ENCODE results near the gene DIDO1.

DIDO1 gene

DNA sequence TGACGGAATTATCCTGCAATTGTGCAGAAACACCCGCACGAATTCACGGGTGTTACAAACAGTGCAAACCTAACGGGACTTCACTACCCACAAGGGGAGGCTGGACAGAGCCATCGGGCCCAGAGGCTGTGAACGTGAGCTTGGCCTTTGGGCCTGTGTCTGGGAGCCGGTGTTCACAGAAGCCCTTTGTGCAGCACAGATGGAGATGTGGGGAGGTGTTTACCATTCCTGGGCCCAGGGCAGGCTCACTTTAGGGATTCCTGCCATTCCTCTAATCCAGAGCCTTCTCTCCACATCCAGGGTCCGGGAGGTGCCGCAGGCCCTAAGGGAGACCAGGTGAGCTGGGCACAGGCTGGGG lies 94.5 kb downstream of the DIDO1 start:
- H3K36me3 ChIP-seq (ENCODE audit: control insufficient read depth, insufficient read depth, low read length): no peaks in the 10 kb centered on the region
- H3K9ac ChIP-seq: no peak overlapping the region
- TF ChIP-seq, protein P1, sequence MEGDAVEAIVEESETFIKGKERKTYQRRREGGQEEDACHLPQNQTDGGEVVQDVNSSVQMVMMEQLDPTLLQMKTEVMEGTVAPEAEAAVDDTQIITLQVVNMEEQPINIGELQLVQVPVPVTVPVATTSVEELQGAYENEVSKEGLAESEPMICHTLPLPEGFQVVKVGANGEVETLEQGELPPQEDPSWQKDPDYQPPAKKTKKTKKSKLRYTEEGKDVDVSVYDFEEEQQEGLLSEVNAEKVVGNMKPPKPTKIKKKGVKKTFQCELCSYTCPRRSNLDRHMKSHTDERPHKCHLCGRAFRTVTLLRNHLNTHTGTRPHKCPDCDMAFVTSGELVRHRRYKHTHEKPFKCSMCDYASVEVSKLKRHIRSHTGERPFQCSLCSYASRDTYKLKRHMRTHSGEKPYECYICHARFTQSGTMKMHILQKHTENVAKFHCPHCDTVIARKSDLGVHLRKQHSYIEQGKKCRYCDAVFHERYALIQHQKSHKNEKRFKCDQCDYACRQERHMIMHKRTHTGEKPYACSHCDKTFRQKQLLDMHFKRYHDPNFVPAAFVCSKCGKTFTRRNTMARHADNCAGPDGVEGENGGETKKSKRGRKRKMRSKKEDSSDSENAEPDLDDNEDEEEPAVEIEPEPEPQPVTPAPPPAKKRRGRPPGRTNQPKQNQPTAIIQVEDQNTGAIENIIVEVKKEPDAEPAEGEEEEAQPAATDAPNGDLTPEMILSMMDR (IDR thresholded peaks at IDR 0.05): no peak
- no peaks in the 10 kb centered on the region for H3K9me3 ChIP-seq (ENCODE audit: control insufficient read depth, low read length)
- H3K27ac ChIP-seq: no peak overlapping the region
- H3K4me3 ChIP-seq (ENCODE audit: low read depth, low read length): no peak overlapping the region
- no peaks in the 10 kb centered on the region for H3K79me2 ChIP-seq
- no peaks in the 10 kb centered on the region for H3K4me1 ChIP-seq
- H3K27me3 ChIP-seq (ENCODE audit: control insufficient read depth, insufficient read depth, low read length): no peaks in the 10 kb centered on the region
- no peak overlapping the region for H3K4me2 ChIP-seq (ENCODE audit: low read length)
- H2AFZ ChIP-seq: no peak overlapping the region

DNA sequence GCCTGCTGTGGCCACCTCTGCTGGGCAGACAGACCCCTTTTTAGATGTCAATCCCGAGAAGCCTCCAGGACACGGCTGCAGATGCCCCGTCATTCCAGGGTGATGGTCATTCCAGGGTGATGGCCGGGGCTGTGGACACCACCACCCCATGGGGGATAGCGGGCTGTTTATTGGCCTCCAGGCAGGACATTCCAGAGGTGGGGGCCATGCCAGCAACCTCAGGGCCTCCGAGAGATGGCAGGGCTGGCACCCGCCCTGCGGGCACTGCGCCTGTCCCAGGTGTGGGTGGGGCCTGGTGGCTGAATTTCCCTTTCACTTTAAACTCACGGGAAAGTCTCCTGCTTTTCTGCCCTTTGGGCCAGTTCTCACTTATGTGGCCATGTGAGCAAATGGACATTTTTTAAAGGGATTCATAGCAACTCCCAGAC lies 94.9 kb downstream of the DIDO1 start:
- H3K27ac ChIP-seq: no peak overlapping the region

DNA sequence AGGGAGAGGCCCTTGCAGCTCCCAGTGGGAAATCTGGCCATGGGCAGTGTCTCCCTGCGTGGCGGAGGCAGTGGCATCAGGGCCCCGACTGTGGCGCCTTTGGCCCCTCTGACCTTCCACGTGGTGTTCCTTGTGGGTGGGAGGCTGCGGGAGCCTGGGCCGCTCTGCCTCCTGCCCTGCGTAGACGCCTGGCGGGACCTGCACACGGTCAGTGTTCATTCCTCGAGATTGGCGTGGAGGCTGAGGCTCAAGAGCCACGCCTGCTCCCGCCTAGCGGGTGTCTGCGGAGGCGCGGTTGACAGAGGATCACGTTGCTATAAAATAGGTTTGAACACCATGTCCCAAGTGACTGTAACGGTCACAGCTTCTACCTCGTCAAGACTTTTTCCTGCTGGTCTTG lies 95.5 kb downstream of the DIDO1 start:
- no peak overlapping the region for H3K27ac ChIP-seq

More for the DNA sequence above, 94.9 kb downstream of the DIDO1 start:
- TF ChIP-seq, protein P1 (IDR thresholded peaks at IDR 0.05): no peak
- H3K4me2 ChIP-seq (ENCODE audit: low read length): no peak overlapping the region
- H3K79me2 ChIP-seq: no peaks in the 10 kb centered on the region
- H3K4me1 ChIP-seq: no peaks in the 10 kb centered on the region
- H3K27me3 ChIP-seq (ENCODE audit: control insufficient read depth, insufficient read depth, low read length): no peaks in the 10 kb centered on the region
- no peak overlapping the region for H3K4me3 ChIP-seq (ENCODE audit: low read depth, low read length)
- H3K36me3 ChIP-seq (ENCODE audit: control insufficient read depth, insufficient read depth, low read length): no peaks in the 10 kb centered on the region
- H3K9me3 ChIP-seq (ENCODE audit: control insufficient read depth, low read length): no peaks in the 10 kb centered on the region
- H3K9ac ChIP-seq: no peak overlapping the region
- H2AFZ ChIP-seq: no peak overlapping the region

DNA sequence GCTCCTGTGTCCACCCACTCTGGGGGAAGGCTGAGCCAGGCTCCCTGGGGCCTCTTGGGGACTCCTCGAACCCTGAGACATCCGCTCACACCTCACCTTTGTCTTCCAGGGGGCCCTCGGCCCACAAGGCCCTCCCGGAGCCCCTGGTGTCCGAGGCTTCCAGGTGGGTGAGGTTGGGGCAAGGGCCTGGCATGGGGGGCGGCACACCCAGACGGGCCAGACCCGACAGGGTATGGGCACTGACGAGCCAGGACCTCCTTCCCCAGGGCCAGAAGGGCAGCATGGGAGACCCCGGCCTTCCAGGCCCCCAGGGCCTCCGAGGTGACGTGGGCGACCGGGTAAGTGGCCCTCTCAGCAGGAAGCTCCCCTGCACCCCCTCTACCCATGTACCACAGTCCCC lies 96.1 kb downstream of the DIDO1 start:
- TF ChIP-seq, protein P1 (IDR thresholded peaks at IDR 0.05): no peak
- Histone ChIP-seq H3K27me3 (ENCODE audit: control insufficient read depth, insufficient read depth, low read length) (no peaks in the 10 kb centered on the region), H3K4me1 (no peaks in the 10 kb centered on the region), H3K4me3 (ENCODE audit: low read depth, low read length) (no peak overlapping the region), H3K36me3 (ENCODE audit: control insufficient read depth, insufficient read depth, low read length) (no peaks in the 10 kb centered on the region), H3K27ac (no peak overlapping the region), H3K9ac (no peak overlapping the region), H2AFZ (no peak overlapping the region), H3K9me3 (ENCODE audit: control insufficient read depth, low read length) (no peaks in the 10 kb centered on the region), H3K4me2 (ENCODE audit: low read length) (no peak overlapping the region), H3K79me2 (no peaks in the 10 kb centered on the region)

More for the DNA sequence above, 95.5 kb downstream of the DIDO1 start:
- Histone ChIP-seq H3K9ac (no peak overlapping the region), H3K4me2 (ENCODE audit: low read length) (no peak overlapping the region), H3K36me3 (ENCODE audit: control insufficient read depth, insufficient read depth, low read length) (no peaks in the 10 kb centered on the region), H3K9me3 (ENCODE audit: control insufficient read depth, low read length) (no peaks in the 10 kb centered on the region), H2AFZ (no peak overlapping the region), H3K27me3 (ENCODE audit: control insufficient read depth, insufficient read depth, low read length) (no peaks in the 10 kb centered on the region), H3K4me3 (ENCODE audit: low read depth, low read length) (no peak overlapping the region), H3K4me1 (no peaks in the 10 kb centered on the region), H3K79me2 (no peaks in the 10 kb centered on the region)
- TF ChIP-seq, protein P1 (IDR thresholded peaks at IDR 0.05): no peak

Data from parathyroid adenoma (tissue), 2 donors.